NCI-H146 (cell line): ENCODE data around the gene PFKL.
"Not testable (repeated sequence)": the region's sequence is repeated elsewhere in the genome, so short reads cannot be mapped to it uniquely, and the experiment has no call there.

Experiments
- DNase-seq: peaks from one replicate; lab custom pipeline; 2025; lab: John Stamatoyannopoulos, UW

PFKL gene

GRCh38 chr21:44344541-44345183 lies 44.8 kb downstream of the PFKL start:
- DNase-seq = no peak

DNA sequence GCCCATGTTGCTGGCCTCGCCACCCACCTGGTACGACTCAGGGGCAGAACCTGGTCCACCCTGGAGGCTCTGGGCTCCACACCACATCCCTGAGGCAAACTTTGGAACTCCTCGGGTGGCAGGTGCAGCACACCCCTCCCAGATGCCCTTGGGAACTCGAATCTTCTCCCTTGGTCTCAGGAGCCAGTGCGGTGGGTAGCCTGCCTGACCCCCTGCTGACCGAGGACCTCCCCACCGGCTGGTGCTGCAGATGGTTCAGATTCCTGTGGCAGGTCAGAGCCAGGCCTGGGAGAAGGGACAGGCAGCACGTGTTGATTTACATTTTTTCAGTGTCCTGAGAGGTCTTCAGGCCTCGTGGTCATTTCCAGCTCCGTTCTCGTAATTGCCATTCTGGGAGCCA lies 45.6 kb downstream of the PFKL start:
- DNase-seq = no peak

DNA sequence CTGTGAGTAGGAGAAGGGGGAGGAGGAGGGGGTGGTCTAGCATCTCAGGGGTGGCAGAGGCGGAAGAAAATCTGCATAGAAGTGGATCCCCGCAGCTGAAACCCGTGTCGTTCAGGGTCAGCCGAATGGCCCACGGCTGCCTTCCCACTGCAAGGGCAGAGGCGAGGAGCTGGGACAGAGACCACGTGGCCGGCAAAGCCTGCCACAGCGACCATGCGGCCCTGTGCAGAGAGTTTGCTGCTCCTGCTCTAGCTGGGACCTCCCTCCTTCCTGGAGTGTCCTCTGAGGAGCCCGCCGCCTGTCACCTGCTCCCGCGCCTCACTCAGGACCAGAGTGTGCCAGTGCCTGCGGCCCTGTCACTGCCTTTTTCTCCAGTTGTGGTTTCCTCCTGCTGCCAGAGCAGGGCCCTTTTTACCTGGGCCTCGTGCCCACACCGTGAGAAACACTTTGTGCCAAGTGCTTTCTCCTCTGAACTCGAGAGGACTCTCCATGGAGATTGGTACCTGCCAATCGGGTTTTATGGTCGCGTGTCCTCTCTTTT lies 48.1 kb downstream of the PFKL start:
- no peak for DNase-seq

GRCh38 chr21:44348861-44349260 lies 49.0 kb downstream of the PFKL start:
- DNase-seq = no peak

DNA sequence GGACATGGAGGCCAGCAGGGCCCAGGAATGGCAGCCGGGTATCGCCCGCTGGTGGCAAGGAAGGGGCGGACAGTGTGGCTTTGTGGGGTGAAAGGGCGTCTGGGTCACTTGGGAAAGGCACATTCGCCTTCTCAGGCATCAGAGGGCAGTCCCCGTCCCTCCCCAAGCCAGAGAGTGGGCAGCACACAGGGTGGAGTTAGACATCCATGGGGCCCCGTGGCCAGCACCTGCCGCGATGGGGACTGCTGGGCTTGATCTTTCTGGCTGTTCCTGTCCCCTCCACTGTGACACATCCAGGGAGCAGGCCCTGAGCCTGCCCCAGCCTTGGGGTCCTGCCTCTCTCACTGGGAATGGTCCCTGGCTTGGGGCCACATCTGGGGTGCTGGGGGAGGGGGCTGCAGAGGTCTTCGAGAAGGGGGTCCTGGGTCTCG lies 49.6 kb downstream of the PFKL start:
- no peak for DNase-seq

- DNase-seq = no peak
These were observed 50.3 kb downstream of the PFKL start for GRCh38 chr21:44349847-44350772.

DNA sequence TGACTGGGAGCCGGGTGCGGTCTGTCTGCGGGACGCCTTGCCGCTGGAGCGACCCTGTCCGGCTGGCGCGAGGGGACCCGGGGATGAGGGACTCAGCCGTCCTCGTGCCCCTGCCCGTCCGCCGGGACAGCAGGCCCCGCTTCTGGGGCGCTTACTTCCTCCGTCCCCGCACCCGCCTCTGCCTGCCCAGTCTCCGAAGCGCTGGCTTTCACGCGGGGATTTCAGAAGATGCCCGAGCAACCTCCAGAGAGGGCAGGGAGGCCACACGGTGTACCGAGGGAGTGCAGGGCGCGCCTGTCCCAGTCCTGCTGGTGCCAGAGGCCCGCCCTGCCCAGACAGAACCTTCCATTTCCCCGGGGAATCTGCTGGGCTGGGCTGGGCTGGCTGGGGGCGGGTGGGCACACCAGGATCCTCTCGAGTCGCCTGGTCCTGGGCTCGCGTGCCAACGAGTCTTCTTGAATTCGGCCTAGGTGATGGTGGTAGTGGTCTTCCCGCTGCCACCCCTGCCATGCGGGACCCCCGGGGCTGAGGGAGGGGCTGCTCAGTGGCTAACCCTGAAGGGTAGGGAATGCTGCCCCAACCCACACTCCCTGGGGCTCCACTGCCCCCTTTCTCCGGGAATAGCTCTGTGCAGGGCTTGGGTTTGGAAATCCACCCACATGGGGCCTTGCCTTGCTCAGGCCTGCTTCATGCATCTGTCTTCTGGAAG lies 51.1 kb downstream of the PFKL start:
- DNase-seq = no peak

DNA sequence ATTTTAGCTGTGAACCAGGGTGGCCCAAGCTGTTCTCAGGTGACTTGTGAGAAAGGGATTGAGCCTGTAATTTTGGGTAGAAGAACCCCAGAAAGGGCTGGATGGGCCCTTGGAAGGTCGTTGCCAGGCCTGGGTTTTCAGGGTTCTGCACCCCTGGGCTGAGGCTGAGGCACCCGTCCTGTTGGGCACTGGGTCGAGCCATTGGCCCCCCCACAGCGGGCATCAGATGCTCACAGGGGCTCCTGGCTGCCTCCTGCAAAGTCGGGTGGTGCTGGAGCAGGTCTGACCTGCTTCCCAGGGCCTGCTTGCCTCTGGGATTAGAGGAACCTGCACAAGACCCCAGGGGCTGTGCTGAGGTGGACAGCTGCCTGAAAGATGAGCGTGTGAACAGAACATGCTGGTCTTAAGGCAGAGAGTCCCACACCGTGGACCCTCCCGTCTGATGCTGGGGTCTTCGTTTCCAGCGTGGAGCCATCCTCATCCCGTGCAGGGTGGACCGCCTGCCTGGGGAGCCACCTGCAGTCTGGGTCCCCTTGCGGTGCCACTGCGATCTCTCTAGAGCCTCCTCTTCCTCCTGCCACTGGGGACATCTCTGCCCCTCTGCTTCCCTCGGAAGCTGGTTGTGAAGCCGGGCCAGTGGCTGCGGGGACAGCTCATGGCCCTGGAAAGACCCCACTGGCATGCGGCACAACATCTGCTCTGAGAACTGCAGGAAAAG lies 51.8 kb downstream of the PFKL start:
- DNase-seq = no peak

DNA sequence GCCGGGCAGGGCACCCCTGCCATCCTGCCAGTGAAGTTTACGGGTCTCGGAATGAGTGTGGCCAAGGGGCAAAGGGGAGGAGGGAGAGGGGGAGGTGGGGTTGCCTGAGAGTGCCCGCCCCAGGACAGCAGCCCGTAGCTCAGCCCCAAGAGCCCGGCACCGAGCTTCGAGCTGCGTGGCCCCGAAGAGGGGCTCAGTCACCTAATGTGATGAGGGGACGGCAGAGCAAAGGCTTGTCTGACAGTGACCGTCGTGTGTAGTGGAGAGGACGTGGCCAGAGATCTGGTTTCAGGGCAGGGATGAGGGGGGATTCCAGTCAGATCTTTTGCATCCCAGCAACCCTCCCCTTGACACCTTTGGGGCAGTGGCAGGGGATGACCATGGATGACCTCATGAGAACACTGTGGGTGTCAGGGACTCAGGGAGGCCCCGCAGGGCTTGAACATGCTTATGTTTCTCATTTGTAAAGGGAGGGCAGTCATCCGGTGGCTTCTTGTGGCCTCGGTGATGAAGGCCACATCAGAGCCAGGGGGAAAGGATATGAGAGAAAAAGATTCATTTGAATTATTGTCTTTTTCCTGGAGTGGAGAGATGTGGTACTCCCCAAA lies 52.5 kb downstream of the PFKL start:
- DNase-seq = no peak

- DNase-seq = no peak
These were observed 53.5 kb downstream of the PFKL start, which contains the start of gene TRPM2 for GRCh38 chr21:44353191-44353970. TSS of gene TRPM2 (plus strand) at chr21:44353621. CDS start at chr21:44353701, 80 bp downstream.

DNA sequence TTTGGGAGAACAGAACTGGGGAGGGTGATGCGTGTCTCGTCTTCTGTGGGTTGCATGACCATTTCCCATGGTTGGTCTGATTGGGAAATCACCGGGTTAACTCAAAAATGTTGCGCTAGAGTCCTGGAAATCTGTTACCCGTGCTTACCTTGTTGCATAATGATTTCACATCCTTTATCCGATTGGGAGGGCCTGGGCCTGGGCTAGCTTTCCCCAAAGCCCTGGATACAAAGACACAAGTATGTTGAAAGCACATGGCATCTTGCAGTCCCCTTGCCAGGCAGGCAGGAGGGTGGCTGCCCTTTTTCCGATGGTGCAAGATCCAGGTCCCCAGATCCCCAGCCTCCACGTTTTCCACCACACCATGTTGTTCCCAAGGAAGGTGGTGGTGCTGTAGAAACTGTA lies 54.1 kb downstream of the PFKL start:
- no peak for DNase-seq

- no peak for DNase-seq
These were observed 55.2 kb downstream of the PFKL start for GRCh38 chr21:44354775-44355771.

DNA sequence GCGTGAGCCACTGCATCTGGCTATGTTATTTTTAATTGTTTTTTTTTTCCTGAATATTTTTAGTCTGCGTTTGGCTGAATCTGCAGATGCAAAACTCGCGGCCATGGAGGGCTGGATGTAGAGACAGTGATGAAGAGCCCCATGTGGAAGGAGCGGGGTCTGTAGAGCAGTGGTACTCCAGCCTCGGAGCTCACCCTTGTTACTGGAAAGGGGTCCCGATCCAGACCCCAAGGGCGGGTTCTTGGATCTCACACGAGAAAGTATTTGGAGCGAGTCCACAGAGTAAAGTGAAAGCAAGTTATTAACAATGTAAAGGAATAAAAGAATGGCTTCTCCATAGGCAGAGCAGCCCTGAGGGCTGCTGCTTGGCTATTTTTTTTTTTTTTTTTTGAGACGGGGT lies 56.3 kb downstream of the PFKL start:
- no peak for DNase-seq

GRCh38 chr21:44356636-44357035 lies 56.8 kb downstream of the PFKL start:
- DNase-seq = no peak

- no peak for DNase-seq
These were observed 57.4 kb downstream of the PFKL start for GRCh38 chr21:44357064-44357837.

DNA sequence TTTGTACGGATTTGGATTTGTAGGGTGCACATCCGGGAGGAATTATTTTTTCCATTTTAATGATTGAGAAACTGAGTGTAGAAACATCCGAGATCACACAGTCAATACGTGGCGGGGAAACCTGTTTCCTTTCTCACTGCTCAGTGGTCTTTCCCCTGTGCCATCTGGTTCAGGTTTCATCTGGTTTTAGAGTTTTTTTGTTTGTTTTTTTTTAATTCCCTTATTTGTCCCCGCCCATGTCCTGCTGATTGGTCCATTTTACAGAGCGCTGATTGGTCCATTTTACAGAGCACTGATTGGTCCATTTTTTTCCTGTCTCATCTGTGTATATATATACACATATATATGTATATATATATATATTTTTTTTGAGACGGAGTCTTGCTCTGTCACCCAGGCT lies 59.5 kb downstream of the PFKL start:
- DNase-seq = no peak

DNA sequence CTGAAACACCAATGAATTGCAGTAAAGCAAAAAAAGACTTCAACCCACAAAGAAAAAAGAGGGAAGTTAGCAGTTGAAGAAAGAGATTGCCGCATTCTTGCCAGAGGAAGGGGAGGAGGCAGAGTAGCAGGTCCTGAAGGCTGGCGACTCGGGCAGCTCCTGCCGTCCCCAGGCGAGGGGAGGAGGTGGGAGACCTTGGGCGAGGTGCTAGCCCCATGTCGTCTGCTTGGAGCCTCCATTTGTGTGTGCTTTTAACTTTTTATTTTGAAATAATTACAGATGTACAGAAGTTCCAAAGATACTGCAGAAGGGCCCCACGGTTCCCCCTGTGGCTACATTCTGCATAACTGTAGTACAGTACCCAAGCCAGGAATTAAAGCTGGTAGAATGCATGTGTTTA lies 60.3 kb downstream of the PFKL start:
- DNase-seq = no peak

- not testable (repeated sequence) for DNase-seq
These were observed 62.0 kb downstream of the PFKL start for GRCh38 chr21:44361903-44362302.
